GM18508 (cell line): ENCODE data around the gene CTR9.

ENCODE experiments used
- ATAC-seq: cut with Tn5 transposase; IDR thresholded peaks from one replicate; pipeline ENCODE4 v1.9.1; 2021; ENCODE audit warnings: moderate number of reproducible peaks; ENCODE audit not compliant: insufficient read depth, unreplicated experiment

The CTR9 gene

DNA sequence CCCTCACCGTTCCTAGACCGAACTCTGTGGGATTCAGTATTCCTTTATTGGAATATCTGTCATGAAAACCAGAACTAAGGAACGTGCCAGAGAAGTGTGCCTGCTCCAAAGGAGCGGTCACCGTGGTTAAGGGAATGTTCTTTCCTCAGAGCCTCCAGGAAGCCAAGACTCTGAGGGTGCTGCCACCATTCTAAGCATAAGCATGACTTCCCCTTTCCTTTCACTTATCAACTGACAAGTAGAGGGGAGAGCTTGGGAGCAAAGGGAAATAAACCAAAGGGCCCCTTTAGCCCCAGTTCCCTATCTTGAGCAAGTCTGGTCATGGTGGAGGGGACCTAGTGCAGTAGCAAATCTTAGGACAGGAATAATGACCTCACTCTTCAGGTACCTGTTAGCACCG, 26.8 kb downstream of the CTR9 start:
- ATAC-seq = no peak

GRCh38 chr11:10778217-10778970, 27.3 kb downstream of the CTR9 start:
- ATAC-seq = no peak

DNA sequence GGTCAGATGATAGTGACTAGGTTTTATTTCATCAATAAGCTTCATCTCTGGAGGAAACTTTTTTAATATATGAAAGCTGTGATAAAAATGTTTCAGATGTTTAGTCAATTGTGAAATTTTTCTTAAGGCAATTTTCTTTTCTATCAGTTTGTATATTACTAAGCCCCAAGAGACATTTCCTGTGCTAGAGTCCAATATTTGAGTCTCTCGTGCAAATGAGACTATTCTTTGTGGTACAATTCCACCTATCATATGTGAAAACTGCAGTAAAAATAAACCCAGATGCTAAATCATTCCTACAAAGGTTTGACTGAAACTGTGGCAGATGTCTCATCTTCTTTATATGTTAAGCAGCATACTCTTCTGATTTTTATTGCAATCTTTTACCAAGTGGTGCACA, 28.0 kb downstream of the CTR9 start:
- ATAC-seq = no peak

GRCh38 chr11:10780040-10780439, 29.0 kb downstream of the CTR9 start:
- ATAC-seq = no peak

DNA sequence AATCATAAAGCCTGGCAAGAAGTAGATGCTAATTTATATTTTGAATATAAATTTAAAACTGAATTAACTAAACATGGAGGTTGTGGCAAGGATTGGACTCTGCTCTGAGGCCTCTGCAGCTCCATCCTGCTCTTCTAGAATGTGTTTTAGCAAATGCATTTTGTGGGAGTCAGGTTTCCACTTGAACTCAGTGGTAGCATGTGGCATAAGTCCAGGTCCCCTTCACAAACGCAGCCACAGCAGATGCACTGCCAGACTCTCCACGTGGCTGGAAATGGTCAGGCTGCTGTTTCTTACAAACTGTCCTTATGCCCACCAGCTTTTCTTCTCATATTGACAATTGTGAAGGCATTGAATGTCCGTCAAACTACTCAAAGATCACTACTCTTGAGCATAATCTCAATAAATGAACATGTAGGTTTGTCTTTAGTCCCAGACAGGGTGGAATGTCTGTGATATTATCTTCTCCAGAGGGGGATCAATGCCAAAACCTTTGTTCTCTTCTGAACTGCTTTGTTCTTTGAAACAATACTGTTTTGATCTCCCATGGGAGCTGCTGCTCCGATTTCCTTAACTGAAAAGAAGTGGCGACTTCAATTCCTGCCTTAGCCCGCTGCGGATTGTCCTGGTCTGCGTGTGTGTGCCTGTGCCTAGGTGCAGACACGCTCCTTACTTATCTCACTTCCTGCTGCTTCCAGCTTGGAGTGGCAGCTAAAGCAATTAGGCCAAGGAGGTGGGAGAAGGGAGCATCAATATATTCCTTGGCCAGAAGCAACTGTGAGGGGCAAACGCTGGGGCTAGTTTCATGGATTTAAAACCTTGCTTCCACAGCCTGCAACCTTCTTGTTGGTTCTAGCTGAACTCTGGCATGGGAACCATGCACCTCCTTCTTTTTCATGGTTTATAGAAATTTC, 33.4 kb downstream of the CTR9 start:
- ATAC-seq = no peak

DNA sequence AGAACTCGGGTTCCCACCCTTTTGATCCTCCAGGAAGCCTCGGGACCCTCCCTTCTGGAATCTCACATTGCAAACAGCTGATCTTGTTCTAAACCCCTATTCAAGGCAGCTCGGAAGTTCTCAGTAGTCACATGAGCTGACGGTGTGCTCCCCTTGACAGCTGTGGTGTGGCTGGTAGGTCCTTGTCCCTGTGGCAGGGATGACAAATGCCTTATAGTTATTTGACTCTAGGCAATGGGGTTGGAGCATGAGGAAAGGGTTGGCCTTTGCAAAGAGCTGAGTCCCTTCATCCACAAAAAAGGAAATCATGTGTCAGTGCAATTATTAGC, 34.1 kb downstream of the CTR9 start:
- no peak for ATAC-seq

- ATAC-seq = no peak
These were observed 35.4 kb downstream of the CTR9 start for GRCh38 chr11:10786451-10786850.

GRCh38 chr11:10792385-10793068, 41.5 kb downstream of the CTR9 start:
- ATAC-seq = peak; percentile 85

GRCh38 chr11:10793470-10794255, 42.6 kb downstream of the CTR9 start:
- ATAC-seq = no peak

GRCh38 chr11:10796191-10796590, 45.1 kb downstream of the CTR9 start:
- no peak for ATAC-seq

- no peak for ATAC-seq
These were observed 46.0 kb downstream of the CTR9 start for GRCh38 chr11:10797001-10797400.

DNA sequence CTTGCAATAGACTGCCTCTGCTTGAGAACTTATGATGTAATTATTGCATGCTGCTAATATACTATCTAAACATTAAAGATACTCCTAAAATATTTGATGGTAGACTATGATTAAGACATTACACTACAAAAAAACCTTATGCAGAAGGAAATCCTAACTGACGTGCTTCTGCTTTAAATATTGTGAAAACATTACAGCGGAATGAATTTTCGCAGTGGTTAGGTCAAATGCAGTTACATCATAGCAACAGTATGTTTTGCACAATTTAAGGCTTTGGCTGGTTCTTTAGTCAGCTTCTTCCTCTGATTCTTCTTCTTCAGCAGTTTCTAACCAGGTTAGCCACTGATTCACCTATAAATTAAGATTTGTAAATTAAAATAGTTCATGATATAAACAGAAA, 46.5 kb downstream of the CTR9 start:
- ATAC-seq = no peak

GRCh38 chr11:10798330-10798928, 47.4 kb downstream of the CTR9 start:
- no peak for ATAC-seq

- ATAC-seq = no peak
These were observed 49.2 kb downstream of the CTR9 start for GRCh38 chr11:10800292-10800691.

DNA sequence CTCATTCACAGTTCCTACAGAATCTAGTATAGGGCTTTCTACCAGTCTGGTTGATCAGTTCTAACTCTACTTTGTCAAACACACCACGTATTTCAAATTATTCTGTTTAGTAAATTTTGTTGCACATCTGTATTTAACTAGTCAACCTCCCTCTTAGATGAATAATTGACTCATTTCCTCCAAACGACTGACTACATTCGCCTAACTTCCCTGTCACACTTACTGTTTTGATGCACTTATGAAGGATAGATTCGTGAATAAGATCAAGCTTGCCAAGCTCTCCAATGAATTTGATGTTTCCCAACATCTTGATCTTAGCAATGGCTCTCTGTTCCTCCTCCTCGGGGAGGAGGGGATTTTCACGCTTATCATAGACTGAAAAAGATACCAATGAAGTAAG, 52.6 kb downstream of the CTR9 start:
- no peak for ATAC-seq

GRCh38 chr11:10805741-10806140, 54.7 kb downstream of the CTR9 start:
- no peak for ATAC-seq

- no peak for ATAC-seq
These were observed 55.2 kb downstream of the CTR9 start for GRCh38 chr11:10806206-10806605.

- no peak for ATAC-seq
These were observed 56.6 kb downstream of the CTR9 start for GRCh38 chr11:10807493-10808234.

DNA sequence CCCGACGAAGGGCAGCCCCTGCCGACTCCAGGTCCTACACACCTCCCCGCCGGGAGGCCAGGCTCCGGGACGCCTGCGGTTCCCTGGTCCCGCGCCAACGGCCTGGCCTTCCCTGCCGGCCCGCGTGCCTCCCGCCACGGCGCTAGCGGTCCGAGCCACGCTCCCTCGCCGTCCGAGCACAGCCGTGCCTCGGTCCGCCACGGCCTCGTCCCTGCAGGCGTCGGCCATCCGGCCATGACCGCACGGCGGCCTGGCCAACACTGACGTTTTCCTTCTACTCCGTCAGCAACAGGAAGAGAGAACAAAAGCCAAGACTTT, 57.1 kb downstream of the CTR9 start:
- ATAC-seq = no peak
